Loucy (cell line): ENCODE data around the gene RAI1.

Experiments used
- H2AFZ ChIP-seq: fragments of 200-600 bp; sonication (generic); 2 replicates; pipeline ENCODE4 v1.6.0; 2016; ENCODE audit warnings: antibody characterized with exemption, mild to moderate bottlenecking, low read length, moderate library complexity
- H3F3A ChIP-seq: fragments of 200-600 bp; 2 replicates; pipeline ENCODE4 v1.6.0; 2016; ENCODE audit warnings: antibody characterized with exemption, low read depth, mild to moderate bottlenecking
- H3K27me3 ChIP-seq: fragments of 200-600 bp; sonication (generic); 2 replicates; pipeline ENCODE4 v1.6.1; 2014; ENCODE audit warnings: low read length, mild to moderate bottlenecking; ENCODE audit not compliant: insufficient read depth, poor library complexity, severe bottlenecking
- H3K36me3 ChIP-seq: fragments of 200-600 bp; sonication (generic); 2 replicates; pipeline ENCODE4 v1.6.1; 2016; ENCODE audit warnings: low read length; ENCODE audit not compliant: insufficient read depth
- H3K4me1 ChIP-seq: fragments of 200-600 bp; sonication (generic); 2 replicates; pipeline ENCODE4 v1.5.1; 2014; ENCODE audit warnings: low read length, mild to moderate bottlenecking; ENCODE audit not compliant: insufficient read depth, poor library complexity, severe bottlenecking
- H3K4me2 ChIP-seq: fragments of 200-600 bp; sonication (generic); 2 replicates; pipeline ENCODE4 v1.6.0; 2014; ENCODE audit warnings: antibody characterized with exemption, low read length, low read depth, mild to moderate bottlenecking; ENCODE audit not compliant: poor library complexity, severe bottlenecking
- H3K4me3 ChIP-seq: fragments of 200-600 bp; sonication (generic); 2 replicates; pipeline ENCODE4 v1.5.1; 2014; ENCODE audit warnings: low read length, mild to moderate bottlenecking, mixed read lengths; ENCODE audit not compliant: poor library complexity, severe bottlenecking
- H3K79me2 ChIP-seq: fragments of 200-600 bp; sonication (generic); 2 replicates; pipeline ENCODE4 v1.6.1; 2014; ENCODE audit warnings: low read length; ENCODE audit not compliant: insufficient read depth
- H3K9ac ChIP-seq: fragments of 200-600 bp; sonication (generic); 2 replicates; pipeline ENCODE4 v1.6.0; 2014; ENCODE audit warnings: mild to moderate bottlenecking, low read depth, low read length, moderate library complexity; ENCODE audit not compliant: poor library complexity, severe bottlenecking
- H3K9me2 ChIP-seq: fragments of 200-600 bp; sonication (generic); replicated peaks from 2 replicates; pipeline ENCODE4 v1.6.1; 2016; ENCODE audit warnings: low read depth, low read length, mixed read lengths
- H3K9me3 ChIP-seq: fragments of 200-600 bp; sonication (generic); 2 replicates; pipeline ENCODE4 v1.6.1; 2014; ENCODE audit warnings: mild to moderate bottlenecking, antibody characterized with exemption, low read length, low read depth; ENCODE audit not compliant: insufficient read depth
- H4K20me1 ChIP-seq: fragments of 200-600 bp; sonication (generic); 2 replicates; pipeline ENCODE4 v1.6.0; 2014; ENCODE audit warnings: antibody characterized with exemption, low read length, mild to moderate bottlenecking; ENCODE audit not compliant: insufficient read depth, poor library complexity, severe bottlenecking
- CTCF ChIP-seq: fragments of 200-600 bp; sonication (generic); conservative IDR thresholded peaks from 2 replicates; pipeline ENCODE4 v1.5.1; 2014; ENCODE audit warnings: mild to moderate bottlenecking, antibody characterized with exemption, low read length
- EZH2phosphoT487 ChIP-seq: fragments of 200-600 bp; IDR thresholded peaks from 2 replicates; pipeline ENCODE4 v1.6.1; 2018; ENCODE audit warnings: antibody characterized with exemption, mild to moderate bottlenecking, moderate library complexity, borderline replicate concordance

RAI1 gene

GRCh38 chr17:17797119-17797809 is 116.0 kb downstream of the RAI1 start:
- no peaks in the 10 kb centered on the region for H3K9me2 ChIP-seq
- H3F3A ChIP-seq: no peaks in the 10 kb centered on the region
- H4K20me1 ChIP-seq: peaks cover 32% of the 10 kb centered on the region
- TF ChIP-seq CTCF (no peak), EZH2phosphoT487 (no peak)
- H3K4me2 ChIP-seq: no peak overlapping the region
- H3K79me2 ChIP-seq: peaks cover 8% of the 10 kb centered on the region; the same call in 1 of the 2 replicates
- H3K4me1 ChIP-seq: peaks cover 4% of the 10 kb centered on the region
- no peaks in the 10 kb centered on the region for H3K9me3 ChIP-seq
- no peak overlapping the region for H3K4me3 ChIP-seq
- peaks cover 78% of the 10 kb centered on the region; the same call in 1 of the 2 replicates for H3K36me3 ChIP-seq
- H3K9ac ChIP-seq: no peak overlapping the region
- H3K27me3 ChIP-seq: no peaks in the 10 kb centered on the region
- H2AFZ ChIP-seq: no peak overlapping the region

- Histone ChIP-seq H3K36me3 (peaks cover 81% of the 10 kb centered on the region; the same call in 1 of the 2 replicates), H3F3A (no peaks in the 10 kb centered on the region), H3K9me2 (no peaks in the 10 kb centered on the region), H2AFZ (no peak overlapping the region), H3K27me3 (no peaks in the 10 kb centered on the region), H3K4me3 (no peak overlapping the region), H3K4me1 (no peaks in the 10 kb centered on the region), H3K79me2 (peaks cover 6% of the 10 kb centered on the region; the same call in 1 of the 2 replicates), H3K9ac (no peak overlapping the region), H3K9me3 (no peaks in the 10 kb centered on the region), H4K20me1 (peaks cover 28% of the 10 kb centered on the region), H3K4me2 (no peak overlapping the region)
- no peak for TF ChIP-seq EZH2phosphoT487
- TF ChIP-seq CTCF: no peak
These were observed 116.8 kb downstream of the RAI1 start for GRCh38 chr17:17798010-17798556.

DNA sequence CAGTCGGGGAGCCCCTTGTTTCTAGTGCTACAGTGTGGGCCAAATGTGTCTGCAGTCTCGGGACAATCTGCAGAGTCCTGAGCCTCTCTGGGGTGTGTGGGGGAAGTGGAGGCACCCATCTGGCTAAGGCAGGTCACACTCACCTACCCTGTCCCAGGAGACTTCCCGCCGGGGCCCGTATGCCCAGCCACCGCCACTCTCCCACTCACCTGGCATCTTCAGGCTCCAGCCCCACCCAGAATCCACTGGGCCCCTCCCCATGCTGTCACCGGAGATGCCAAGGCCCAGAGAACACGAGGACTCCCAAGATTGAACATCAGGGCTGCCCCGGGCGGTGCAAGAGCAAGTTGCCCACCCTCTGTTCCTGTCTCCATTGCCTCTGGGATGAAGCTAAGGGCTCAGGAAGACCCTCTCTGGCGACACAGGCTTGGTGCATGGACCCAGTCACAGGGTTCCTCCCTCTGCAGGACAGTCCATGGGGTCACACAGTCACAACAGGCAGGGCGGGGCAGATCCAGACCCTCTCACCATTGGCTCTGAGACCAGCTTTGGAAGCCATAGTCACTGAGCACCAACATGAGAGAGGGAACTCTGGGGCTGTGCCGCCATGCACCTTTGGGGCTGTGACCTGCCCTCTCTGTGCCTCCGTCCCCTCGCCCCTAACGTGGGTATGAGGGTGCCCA is 117.5 kb downstream of the RAI1 start:
- Histone ChIP-seq H3K79me2 (no peaks in the 10 kb centered on the region; the same call in 1 of the 2 replicates), H3K9me3 (no peaks in the 10 kb centered on the region), H4K20me1 (peaks cover 22% of the 10 kb centered on the region), H2AFZ (no peak overlapping the region), H3F3A (no peaks in the 10 kb centered on the region), H3K4me3 (no peak overlapping the region), H3K27me3 (no peaks in the 10 kb centered on the region), H3K9me2 (no peaks in the 10 kb centered on the region), H3K4me1 (no peaks in the 10 kb centered on the region), H3K36me3 (peaks cover 81% of the 10 kb centered on the region; the same call in 1 of the 2 replicates), H3K4me2 (no peak overlapping the region), H3K9ac (no peak overlapping the region)
- TF ChIP-seq EZH2phosphoT487 (no peak), CTCF (no peak)
